Measurements from ENCODE around the gene UBASH3A. TPM values are rescaled to one million over a fixed set of nuclear protein-coding genes. Genes with fewer than 3 reads are reported as not detected.

The UBASH3A gene
- total RNA-seq, 1 donor from 2014 or later, result not detected

- no peak for DNase-seq (ENCODE audit: low spot score in 2 of 2, unreplicated experiment in 2 of 2)
- Mint-ChIP-seq H3K4me1 (no peaks in the 10 kb centered on the region), H3K27ac (no peak overlapping the region)
Observed at GRCh38 chr21:42459082-42459460, 55.4 kb downstream of the UBASH3A start.

GRCh38 chr21:42459546-42460215, 56.0 kb downstream of the UBASH3A start:
- Mint-ChIP-seq H3K9me3 (no peaks in the 10 kb centered on the region), H3K4me1 (no peaks in the 10 kb centered on the region), H3K4me3 (no peak overlapping the region), H3K36me3 (no peaks in the 10 kb centered on the region), H3K27ac (no peak overlapping the region), H3K27me3 (ENCODE audit: low read depth) (no peaks in the 10 kb centered on the region)
- DNase-seq (ENCODE audit: low spot score in 2 of 2, unreplicated experiment in 2 of 2), result no peak
- no peak for TF ChIP-seq CTCF (IDR thresholded peaks at IDR 0.05; ENCODE audit: unreplicated experiment)

More at GRCh38 chr21:42459082-42459460, 55.4 kb downstream of the UBASH3A start:
- no peaks in the 10 kb centered on the region for H3K9me3 Mint-ChIP-seq
- no peak for TF ChIP-seq CTCF (IDR thresholded peaks at IDR 0.05; ENCODE audit: unreplicated experiment)
- peaks cover 1% of the 10 kb centered on the region for H3K27me3 Mint-ChIP-seq (ENCODE audit: low read depth)
- no peak overlapping the region for H3K4me3 Mint-ChIP-seq
- H3K36me3 Mint-ChIP-seq, result no peaks in the 10 kb centered on the region

- H3K9me3 Mint-ChIP-seq, result no peaks in the 10 kb centered on the region
- no peak for DNase-seq (ENCODE audit: low spot score in 2 of 2, unreplicated experiment in 2 of 2)
- no peak overlapping the region for H3K27ac Mint-ChIP-seq
- no peak overlapping the region for H3K4me3 Mint-ChIP-seq
- H3K27me3 Mint-ChIP-seq (ENCODE audit: low read depth), result no peaks in the 10 kb centered on the region
- TF ChIP-seq CTCF (IDR thresholded peaks at IDR 0.05; ENCODE audit: unreplicated experiment), result no peak
- H3K36me3 Mint-ChIP-seq, result no peaks in the 10 kb centered on the region
- no peaks in the 10 kb centered on the region for H3K4me1 Mint-ChIP-seq
Observed at GRCh38 chr21:42460391-42461184, 56.9 kb downstream of the UBASH3A start.

- H3K9me3 Mint-ChIP-seq, result no peaks in the 10 kb centered on the region
- H3K4me3 Mint-ChIP-seq, result no peak overlapping the region
- no peak for TF ChIP-seq CTCF (IDR thresholded peaks at IDR 0.05; ENCODE audit: unreplicated experiment)
- H3K27ac Mint-ChIP-seq, result no peak overlapping the region
- no peak for DNase-seq (ENCODE audit: low spot score in 2 of 2, unreplicated experiment in 2 of 2)
- H3K27me3 Mint-ChIP-seq (ENCODE audit: low read depth), result no peaks in the 10 kb centered on the region
- no peaks in the 10 kb centered on the region for H3K36me3 Mint-ChIP-seq
- no peaks in the 10 kb centered on the region for H3K4me1 Mint-ChIP-seq
Observed at GRCh38 chr21:42461185-42461520, 57.5 kb downstream of the UBASH3A start.

- TF ChIP-seq CTCF (IDR thresholded peaks at IDR 0.05; ENCODE audit: unreplicated experiment), result no peak
- H3K4me1 Mint-ChIP-seq, result peaks cover 3% of the 10 kb centered on the region
- H3K27ac Mint-ChIP-seq, result no peak overlapping the region
- H3K27me3 Mint-ChIP-seq (ENCODE audit: low read depth), result peaks cover 2% of the 10 kb centered on the region
- H3K36me3 Mint-ChIP-seq, result no peaks in the 10 kb centered on the region
- no peak for DNase-seq (ENCODE audit: low spot score in 2 of 2, unreplicated experiment in 2 of 2)
- no peaks in the 10 kb centered on the region for H3K9me3 Mint-ChIP-seq
- no peak overlapping the region for H3K4me3 Mint-ChIP-seq
Observed at GRCh38 chr21:42461881-42462877, 58.5 kb downstream of the UBASH3A start.
